ENCODE measurements around the gene ZPBP. TPM values are rescaled to one million over a fixed set of nuclear protein-coding genes. Genes with fewer than 3 reads are reported as not detected.

Gene ZPBP
- total and polyA plus RNA-seq, 2 of the 4 experiments (the other 2 are of a cell fraction): not detected

DNA sequence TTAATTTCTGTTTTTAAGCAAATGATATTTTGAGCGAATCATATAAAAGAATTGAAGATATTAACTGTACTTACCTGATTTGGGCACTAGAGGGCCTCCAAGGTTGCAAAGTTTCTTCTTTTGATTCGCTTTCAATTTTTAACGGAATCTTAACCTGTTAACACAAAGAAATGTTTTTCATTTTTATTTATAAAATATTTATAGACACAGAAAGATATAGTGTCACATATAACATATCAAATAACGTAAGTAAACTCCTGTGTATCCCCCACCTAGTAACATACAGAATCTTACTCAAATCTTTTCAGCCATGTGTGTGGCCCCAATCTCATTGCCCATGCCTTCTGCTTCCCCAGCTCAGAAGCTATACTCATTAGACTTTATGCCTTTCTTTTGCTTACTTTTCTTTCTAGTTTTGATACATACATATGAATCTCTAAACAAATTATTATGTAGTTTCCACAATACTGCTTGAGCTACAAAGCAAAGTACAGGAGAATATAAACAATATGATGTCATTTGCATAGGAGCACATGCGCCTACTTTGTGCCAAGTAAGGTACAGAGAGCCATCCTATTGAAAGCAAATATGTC lies 49.5 kb upstream of the ZPBP start:
- peak; percentile 21 for DNase-seq
- ChIA-PET CTCF (interaction anchor here (0.6 to 1.5 kb wide), 2 partner anchors 58 to 1018 kb away, joined by 3 to 4 read pairs; no protein-coding TSS in a partner anchor), POLR2A (ENCODE audit: unreplicated experiment) (no interaction called here)
- no peak overlapping the region for H2BK15ac ChIP-seq (ENCODE audit: low read depth, low read length)
- no peaks in the 10 kb centered on the region for H3K9me3 ChIP-seq (ENCODE audit: control insufficient read depth, insufficient read depth, low read length)
- peak; percentile 60; the same call in 1 of the 2 replicates for ATAC-seq (ENCODE audit: low read depth)
- no peak overlapping the region for H3K9ac ChIP-seq (ENCODE audit: low read depth, low read length)
- dilution Hi-C loops (cut with HindIII; ENCODE audit: low sequenced_read_pairs, unreplicated experiment) (no loop called here), intact Hi-C loops (cut with micrococcal nuclease) (loop anchor here (1.0 to 5.0 kb wide), 3 partner anchors 276 to 1225 kb away; no protein-coding TSS in a partner anchor), in situ Hi-C loops (cut with MboI; ENCODE audit: low sequenced_read_pairs) (loop anchor here (25.0 kb wide), 1 partner anchor 1020 kb away; no protein-coding TSS in a partner anchor)
- H2BK120ac ChIP-seq (ENCODE audit: low read depth, low read length): no peak overlapping the region
- H4K5ac ChIP-seq (ENCODE audit: low read depth, low read length): no peak overlapping the region
- no peak overlapping the region for H2BK20ac ChIP-seq (ENCODE audit: low read depth, low read length)
- H3K79me1 ChIP-seq (ENCODE audit: low read depth in 1 of 2, low read length in 2 of 2): no peaks in the 10 kb centered on the region
- H4K20me1 ChIP-seq (ENCODE audit: insufficient read depth, low read length): no peaks in the 10 kb centered on the region
- no CpG with 5 or more reads among the region's 5 CpGs for WGBS, 2 experiments (ENCODE audit: extremely low coverage in 2 of 2, insufficient read length in 1 of 2)
- no peaks in the 10 kb centered on the region for H3K27me3 ChIP-seq (ENCODE audit: control insufficient read depth, insufficient read depth, low read length)
- H3K4me1 ChIP-seq (ENCODE audit: control insufficient read depth, insufficient read depth, low read length): no peaks in the 10 kb centered on the region
- no peak overlapping the region for H3K4me3 ChIP-seq (ENCODE audit: insufficient read depth, low read depth, low read length)
- no peak overlapping the region for H2AK5ac ChIP-seq (ENCODE audit: low read depth, low read length)
- H2BK5ac ChIP-seq (ENCODE audit: low read depth, low read length, poor library complexity, severe bottlenecking): no peak overlapping the region
- H3K18ac ChIP-seq (ENCODE audit: low read depth, low read length): no peak overlapping the region
- H3K14ac ChIP-seq (replicated peaks; ENCODE audit: low read depth, low read length): no peak overlapping the region
- H4K8ac ChIP-seq (ENCODE audit: low read depth in 2 of 2, low read length in 2 of 2): no peak overlapping the region
- no peak overlapping the region for H3K27ac ChIP-seq (ENCODE audit: insufficient read depth, low read length)
- H3K56ac ChIP-seq (ENCODE audit: extremely low read depth, insufficient read depth, low read length): no peak overlapping the region
- no peak overlapping the region for H2AK9ac ChIP-seq (replicated peaks; ENCODE audit: low read depth, low read length, poor library complexity)
- H3K23ac ChIP-seq (ENCODE audit: low read depth, low read length): no peak overlapping the region
- no peak overlapping the region for H4K91ac ChIP-seq (ENCODE audit: insufficient read depth, low read depth, low read length)
- no peaks in the 10 kb centered on the region for H3K36me3 ChIP-seq (ENCODE audit: control insufficient read depth, insufficient read depth, low read length)
- H3K4me2 ChIP-seq (ENCODE audit: low read depth, low read length): no peak overlapping the region
- H3K9me1 ChIP-seq (ENCODE audit: insufficient read depth, low read length): no peaks in the 10 kb centered on the region
- H3K4ac ChIP-seq (ENCODE audit: low read depth, low read length): no peak overlapping the region
- H2AFZ ChIP-seq (replicated peaks; ENCODE audit: low read length, poor library complexity): no peak overlapping the region
- TF ChIP-seq CHD1 (IDR thresholded peaks at IDR 0.05; ENCODE audit: low read depth, low read length) (no peak), SMC3 (IDR thresholded peaks at IDR 0.05; ENCODE audit: low read depth, low read length) (peak; percentile 42), RAD21 (IDR thresholded peaks at IDR 0.05; ENCODE audit: low read length) (peak; percentile 48)
- TF ChIP-seq, protein P1, sequence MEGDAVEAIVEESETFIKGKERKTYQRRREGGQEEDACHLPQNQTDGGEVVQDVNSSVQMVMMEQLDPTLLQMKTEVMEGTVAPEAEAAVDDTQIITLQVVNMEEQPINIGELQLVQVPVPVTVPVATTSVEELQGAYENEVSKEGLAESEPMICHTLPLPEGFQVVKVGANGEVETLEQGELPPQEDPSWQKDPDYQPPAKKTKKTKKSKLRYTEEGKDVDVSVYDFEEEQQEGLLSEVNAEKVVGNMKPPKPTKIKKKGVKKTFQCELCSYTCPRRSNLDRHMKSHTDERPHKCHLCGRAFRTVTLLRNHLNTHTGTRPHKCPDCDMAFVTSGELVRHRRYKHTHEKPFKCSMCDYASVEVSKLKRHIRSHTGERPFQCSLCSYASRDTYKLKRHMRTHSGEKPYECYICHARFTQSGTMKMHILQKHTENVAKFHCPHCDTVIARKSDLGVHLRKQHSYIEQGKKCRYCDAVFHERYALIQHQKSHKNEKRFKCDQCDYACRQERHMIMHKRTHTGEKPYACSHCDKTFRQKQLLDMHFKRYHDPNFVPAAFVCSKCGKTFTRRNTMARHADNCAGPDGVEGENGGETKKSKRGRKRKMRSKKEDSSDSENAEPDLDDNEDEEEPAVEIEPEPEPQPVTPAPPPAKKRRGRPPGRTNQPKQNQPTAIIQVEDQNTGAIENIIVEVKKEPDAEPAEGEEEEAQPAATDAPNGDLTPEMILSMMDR (conservative IDR thresholded peaks at IDR 0.05; ENCODE audit: low read depth, low read length): peak; percentile 63
- TF ChIP-seq, protein P2, sequence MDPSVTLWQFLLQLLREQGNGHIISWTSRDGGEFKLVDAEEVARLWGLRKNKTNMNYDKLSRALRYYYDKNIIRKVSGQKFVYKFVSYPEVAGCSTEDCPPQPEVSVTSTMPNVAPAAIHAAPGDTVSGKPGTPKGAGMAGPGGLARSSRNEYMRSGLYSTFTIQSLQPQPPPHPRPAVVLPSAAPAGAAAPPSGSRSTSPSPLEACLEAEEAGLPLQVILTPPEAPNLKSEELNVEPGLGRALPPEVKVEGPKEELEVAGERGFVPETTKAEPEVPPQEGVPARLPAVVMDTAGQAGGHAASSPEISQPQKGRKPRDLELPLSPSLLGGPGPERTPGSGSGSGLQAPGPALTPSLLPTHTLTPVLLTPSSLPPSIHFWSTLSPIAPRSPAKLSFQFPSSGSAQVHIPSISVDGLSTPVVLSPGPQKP (IDR thresholded peaks at IDR 0.05; ENCODE audit: borderline replicate concordance, low read depth, low read length): no peak
- BruUV-seq (replicated peaks): no TSS peak

Data from IMR-90 (cell line).